Measurements from ENCODE around the gene RECQL. TPM values are rescaled to one million over a fixed set of nuclear protein-coding genes. Genes with fewer than 3 reads are reported as not detected.
A peak's percentile ranks its signal among the peaks of the same experiment; 100 is the strongest.
"Not testable (repeated sequence)": the region's sequence is repeated elsewhere in the genome, so short reads cannot be mapped to it uniquely, and the experiment has no call there.

RECQL gene
- polyA plus RNA-seq, 10 donors = 27.9 to 38.5 (median 33.3) TPM

DNA sequence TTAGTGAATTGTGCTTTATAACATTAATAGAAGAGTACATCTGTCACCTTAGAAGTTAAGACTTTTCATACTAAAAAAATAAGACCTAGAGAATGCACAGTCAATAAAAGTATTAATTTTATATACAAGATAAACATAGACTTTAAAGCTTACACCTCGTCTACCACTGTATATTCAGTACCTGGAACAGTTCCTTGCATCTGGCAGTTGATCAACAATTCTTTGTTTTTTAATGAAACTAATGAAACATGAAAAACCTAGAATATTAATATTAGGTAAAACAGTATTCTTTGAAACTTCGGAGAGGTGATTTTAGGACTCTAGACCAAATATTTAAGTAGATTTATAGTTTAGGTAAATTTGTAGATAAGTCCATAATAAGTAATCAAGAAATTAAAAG is 4.5 kb upstream of the RECQL start:
- DNase-seq = no peak

DNA sequence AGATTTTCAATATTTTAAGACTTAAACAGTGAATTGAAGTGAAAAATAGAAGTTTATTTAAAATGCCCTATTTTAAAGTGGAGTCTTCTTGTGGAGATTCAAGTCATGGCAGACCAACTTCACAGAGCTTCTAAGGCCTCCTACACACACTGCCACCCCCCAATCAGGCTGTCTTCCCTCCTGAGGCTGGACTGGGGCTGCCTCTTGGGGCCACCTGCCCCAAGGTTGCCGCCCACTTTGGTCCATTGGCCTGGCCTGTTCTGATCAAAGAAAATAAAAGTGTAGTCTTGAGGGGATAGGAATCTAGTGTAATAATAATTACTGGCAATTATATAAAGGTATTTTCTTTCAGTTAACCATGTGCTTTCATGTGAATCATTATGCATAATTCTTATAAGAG is 1.4 kb upstream of the RECQL start:
- no peak for DNase-seq

DNA sequence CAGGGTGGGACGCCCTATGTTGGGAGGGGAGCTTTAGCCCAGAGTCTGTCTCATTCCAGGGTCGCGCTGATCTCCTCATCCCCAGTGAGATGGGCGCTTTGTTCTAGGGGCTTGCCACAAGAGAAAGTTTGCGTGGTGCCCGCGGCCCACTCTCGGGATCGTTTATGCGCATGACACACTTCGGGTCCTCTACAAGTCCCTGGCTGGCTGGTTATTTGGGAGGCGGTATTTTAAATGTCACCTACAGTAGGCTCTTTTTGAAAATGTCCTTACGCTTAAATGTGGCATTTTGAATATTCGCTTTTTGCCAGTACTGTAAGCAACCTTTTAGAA is 695 bp upstream of the RECQL start:
- DNase-seq = peak in 2 of 3 donors; percentile 27 to 48

GRCh38 chr12:21500786-21501257 is 613 bp downstream of the RECQL start:
- no peak for DNase-seq

DNA sequence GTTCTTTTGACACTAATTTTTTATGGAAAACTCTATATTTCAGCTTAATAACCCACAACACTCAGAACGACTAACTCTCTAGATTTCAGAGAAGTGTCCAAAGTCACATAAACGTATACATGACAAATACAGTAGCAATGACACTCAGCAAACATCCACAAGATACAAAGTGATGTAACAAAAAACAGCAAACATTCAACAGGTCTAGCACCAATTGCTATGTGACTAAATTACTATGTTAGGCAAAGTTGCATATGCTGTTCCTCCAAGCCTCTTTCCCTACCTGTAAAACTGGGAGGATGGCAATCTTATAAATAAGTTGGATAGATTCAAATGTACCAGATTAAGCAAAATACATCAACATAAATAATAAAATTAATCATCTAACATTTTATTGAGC is 1.7 kb downstream of the RECQL start:
- DNase-seq = no peak

DNA sequence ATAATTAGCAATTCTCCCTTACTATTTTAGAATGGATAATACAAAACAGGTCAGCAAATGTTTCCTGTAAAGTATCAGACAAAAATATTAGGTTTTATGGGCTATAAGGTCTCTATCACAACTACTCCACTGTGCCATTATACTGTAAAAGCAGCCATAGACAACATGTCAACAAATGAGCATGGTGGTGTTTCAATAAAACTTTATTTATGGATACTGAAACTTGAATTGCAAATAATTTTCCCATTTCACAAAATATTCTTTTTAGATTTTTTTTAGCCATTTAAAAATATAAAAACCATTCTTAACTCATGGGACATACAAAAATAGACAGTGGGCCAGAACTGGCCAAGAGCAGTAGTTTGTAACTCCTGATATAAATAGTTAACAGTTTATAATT is 15.4 kb downstream of the RECQL start:
- no peak for DNase-seq

GRCh38 chr12:21483531-21483930 is 17.9 kb downstream of the RECQL start:
- DNase-seq = no peak

GRCh38 chr12:21478756-21479455 is 22.5 kb downstream of the RECQL start:
- no peak for DNase-seq

GRCh38 chr12:21476949-21477348 is 24.5 kb downstream of the RECQL start:
- peak in 1 of 3 donors; percentile 1 for DNase-seq

GRCh38 chr12:21475552-21475951 is 25.9 kb downstream of the RECQL start:
- DNase-seq = no peak

DNA sequence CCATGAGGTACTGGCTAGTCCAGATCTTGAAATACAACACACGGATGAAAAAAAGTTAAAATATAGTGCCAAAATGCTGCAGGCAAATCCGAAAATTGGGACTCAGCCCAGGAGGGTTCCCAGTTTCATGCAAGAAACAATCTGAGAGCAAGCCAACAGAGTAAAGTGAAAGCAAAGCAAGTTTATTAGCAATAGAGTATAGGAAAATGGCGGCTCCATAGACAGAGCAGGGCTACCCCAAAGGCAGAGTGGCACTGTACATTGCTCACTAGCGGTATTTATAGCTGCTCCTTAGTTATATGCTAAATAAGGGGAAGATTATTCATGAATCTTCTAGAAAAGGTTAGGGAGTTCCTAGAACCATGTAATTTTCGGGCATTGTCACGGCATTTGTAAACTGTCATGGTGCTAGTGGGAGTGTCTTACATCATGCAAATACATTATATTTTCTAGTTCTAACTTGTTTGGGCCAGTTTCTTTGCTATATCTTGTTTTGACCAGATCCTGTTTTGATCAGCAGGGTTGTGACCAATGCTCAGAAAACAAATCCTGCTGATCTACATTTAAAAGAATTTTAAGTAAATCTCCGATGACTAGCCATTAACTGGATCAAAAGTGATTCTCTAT is 29.1 kb downstream of the RECQL start:
- DNase-seq = no peak

GRCh38 chr12:21471294-21471693 is 30.1 kb downstream of the RECQL start:
- no peak for DNase-seq

- DNase-seq = not testable (repeated sequence)
These were observed 34.1 kb downstream of the RECQL start for GRCh38 chr12:21467334-21467733.

DNA sequence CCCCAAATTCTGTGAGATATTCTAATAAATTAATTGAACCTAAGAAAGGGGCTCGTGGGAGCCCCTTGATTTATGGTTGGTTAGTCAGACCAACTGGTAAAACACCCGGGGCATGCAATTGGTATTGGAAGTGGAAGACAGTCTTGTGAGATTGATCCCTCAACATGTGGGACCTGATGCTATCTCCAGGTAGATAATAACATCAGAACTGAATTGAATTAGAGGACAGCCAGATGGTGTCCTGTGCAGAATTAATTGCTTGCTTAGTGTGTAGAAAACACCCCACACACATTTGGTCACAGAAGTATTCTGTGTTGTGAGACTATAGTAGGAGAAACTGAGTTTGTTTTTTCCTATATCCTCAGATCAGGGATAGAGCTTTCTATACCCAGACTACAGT is 42.0 kb downstream of the RECQL start:
- no peak for DNase-seq

GRCh38 chr12:21456291-21456780 is 45.1 kb downstream of the RECQL start:
- no peak for DNase-seq

GRCh38 chr12:21453312-21453852 is 48.1 kb downstream of the RECQL start:
- DNase-seq = no peak

GRCh38 chr12:21451529-21451928 is 49.9 kb downstream of the RECQL start:
- no peak for DNase-seq

- DNase-seq = no peak
These were observed 57.0 kb downstream of the RECQL start for GRCh38 chr12:21444193-21445146.

GRCh38 chr12:21439347-21439746 is 62.1 kb downstream of the RECQL start:
- no peak for DNase-seq

GRCh38 chr12:21438643-21439042 is 62.8 kb downstream of the RECQL start:
- DNase-seq = no peak

- DNase-seq = no peak
These were observed 66.7 kb downstream of the RECQL start for GRCh38 chr12:21434699-21435098.

DNA sequence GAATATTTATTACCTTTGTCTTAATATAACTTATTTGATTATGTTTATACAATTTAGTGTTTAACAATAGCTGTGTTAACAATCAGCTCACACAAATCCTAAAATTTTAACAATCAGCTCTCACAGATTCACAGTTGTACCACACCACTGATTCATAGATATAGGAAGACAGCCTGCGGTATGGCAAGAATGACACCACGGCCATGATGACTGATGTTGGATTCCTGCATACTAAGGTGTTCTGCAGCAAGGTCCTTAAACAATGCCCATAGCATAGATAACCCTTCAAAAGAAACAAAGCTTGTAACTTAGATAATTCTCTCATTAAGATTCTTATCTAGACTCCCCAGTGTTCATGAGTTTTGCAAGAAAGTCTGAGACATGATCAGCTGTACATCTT is 67.9 kb downstream of the RECQL start:
- no peak for DNase-seq
